A549 (cell line): ENCODE results near the gene CNNM2. TPM values are rescaled to one million over a fixed set of nuclear protein-coding genes. Genes with fewer than 3 reads are reported as not detected.
"Not testable (repeated sequence)": the region's sequence is repeated elsewhere in the genome, so short reads cannot be mapped to it uniquely, and the experiment has no call there.

Experiments
- ATAC-seq, 2 experiments: fragments of 200-7000 bp in 1 of 2; fragments of >200 bp in 1 of 2; cut with Nextera tagmentation in 1 of 2; cut with Tn5 transposase in 1 of 2; 3 replicates each; pipeline versions ENCODE4 v1.8.0 to v1.9.1; 2018 to 2020; ENCODE audit warnings: mild to moderate bottlenecking in 1 of 2, moderate library complexity in 1 of 2
- CTCF ChIA-PET: fragments of 300-600 bp; sonication (Branson Sonifier 250); formaldehyde crosslinking; extraction: SDS; loops from one replicate; lab custom pipeline; 2021; ENCODE audit warnings: antibody characterized with exemption, inconsistent platforms; lab: Yijun Ruan, JAX
- POLR2A ChIA-PET: fragments of 350-600 bp; formaldehyde crosslinking; extraction: SDS; loops from one replicate; lab custom pipeline; 2021; ENCODE audit warnings: antibody characterized with exemption, inconsistent platforms; lab: Yijun Ruan, JAX
- DNase-seq, 2 experiments: peaks; one replicate each; pipeline versions ENCODE4 v3.0.0 to v3.0.0-alpha.2; 2011 to 2016; ENCODE audit warnings: low read depth in 1 of 2, low spot score in 1 of 2
- FAIRE-seq: peaks from 2 replicates; lab custom pipeline; 2011; peaks lifted over from hg19 to GRCh38; lab: Jason Lieb, UNC
- H3K27ac ChIP-seq, 2 experiments: fragments of >200 bp; sonication (Bioruptor Twin); formaldehyde crosslinking; 3 replicates each; pipeline ENCODE4 v1.5.1; 2016 to 2017
- H3K4me1 ChIP-seq: fragments of >200 bp; sonication (Bioruptor Twin); formaldehyde crosslinking; 3 replicates; pipeline ENCODE4 v1.6.1; 2016
- H3K4me2 ChIP-seq: fragments of >200 bp; sonication (Bioruptor Twin); formaldehyde crosslinking; 3 replicates; pipeline ENCODE4 v1.6.1; 2016
- H3K4me3 ChIP-seq: fragments of >200 bp; sonication (Bioruptor Twin); formaldehyde crosslinking; 3 replicates; pipeline ENCODE4 v1.5.1; 2016
- H3K9me3 ChIP-seq: fragments of >200 bp; sonication (Bioruptor Twin); formaldehyde crosslinking; 3 replicates; pipeline ENCODE4 v1.6.1; 2016
- CBX8 ChIP-seq: fragments of 200-600 bp; sonication (generic); IDR thresholded peaks from 2 replicates; pipeline ENCODE4 v1.6.1; 2016
- EHMT2 ChIP-seq: fragments of 200-600 bp; sonication (generic); IDR thresholded peaks from 2 replicates; pipeline ENCODE4 v1.6.1; 2016; ENCODE audit warnings: antibody characterized with exemption, low read depth, mild to moderate bottlenecking, moderate library complexity
- FOSL2 ChIP-seq, 2 experiments: fragments of 450-650 bp in 1 of 2; fragments of >200 bp in 1 of 2; sonication (Bioruptor Twin) in 1 of 2; formaldehyde crosslinking; IDR thresholded peaks; 2 replicates each; pipeline versions ENCODE4 v1.5.0 to v1.6.1; 2016 to 2020; ENCODE audit warnings: mild to moderate bottlenecking in 1 of 2, moderate library complexity in 1 of 2
- GATA3 ChIP-seq: IDR thresholded peaks from 2 replicates; pipeline ENCODE4 v1.6.1; 2012; ENCODE audit warnings: borderline replicate concordance
- HEYL ChIP-seq: fragments of 250-450 bp; sonication (Bioruptor Pico); IDR thresholded peaks from 2 replicates; pipeline ENCODE4 v1.8.0; 2021; ENCODE audit warnings: mild to moderate bottlenecking, moderate library complexity
- HOXB13 ChIP-seq: fragments of 250-450 bp; sonication (Bioruptor Pico); IDR thresholded peaks from 2 replicates; pipeline ENCODE4 v1.5.0; 2020; ENCODE audit warnings: low read depth, mild to moderate bottlenecking, moderate library complexity
- HOXB5 ChIP-seq: fragments of 250-450 bp; sonication (Bioruptor Pico); IDR thresholded peaks from 2 replicates; pipeline ENCODE4 v1.5.0; 2020; ENCODE audit warnings: mild to moderate bottlenecking, moderate library complexity
- KDM1A ChIP-seq: fragments of 200-600 bp; sonication (generic); IDR thresholded peaks from 2 replicates; pipeline ENCODE4 v1.6.1; 2016; ENCODE audit warnings: low read depth, mild to moderate bottlenecking
- MAFK ChIP-seq: fragments of 450-650 bp; IDR thresholded peaks from 2 replicates; pipeline ENCODE4 v1.6.1; 2014; ENCODE audit not compliant: partially characterized antibody
- MAZ ChIP-seq: fragments of 150-350 bp; IDR thresholded peaks from 2 replicates; pipeline ENCODE4 v1.6.1; 2014; ENCODE audit warnings: antibody characterized with exemption, low read depth, low read length, borderline replicate concordance
- NFE2L2 ChIP-seq: fragments of 150-350 bp; conservative IDR thresholded peaks from 2 replicates; pipeline ENCODE4 v1.6.1; 2014; ENCODE audit warnings: low read length
- PHF8 ChIP-seq: fragments of 200-600 bp; sonication (generic); IDR thresholded peaks from 2 replicates; pipeline ENCODE4 v1.6.1; 2016; ENCODE audit warnings: low read depth, mild to moderate bottlenecking, antibody characterized with exemption, moderate library complexity, borderline replicate concordance
- RARB ChIP-seq: fragments of 250-450 bp; sonication (Bioruptor Pico); IDR thresholded peaks from 2 replicates; pipeline ENCODE4 v1.8.0; 2021; ENCODE audit warnings: mild to moderate bottlenecking, moderate library complexity
- RFX5 ChIP-seq: fragments of 450-650 bp; IDR thresholded peaks from 2 replicates; pipeline ENCODE4 v1.7.1; 2014; ENCODE audit warnings: antibody characterized with exemption, mild to moderate bottlenecking, moderate library complexity
- SREBF2 ChIP-seq: fragments of 450-650 bp; IDR thresholded peaks from 2 replicates; pipeline ENCODE4 v1.6.1; 2014; ENCODE audit warnings: mild to moderate bottlenecking, moderate library complexity
- ZFP36 ChIP-seq: fragments of 450-650 bp; IDR thresholded peaks from 2 replicates; pipeline ENCODE4 v1.6.1; 2014; ENCODE audit warnings: borderline replicate concordance; ENCODE audit not compliant: partially characterized antibody
- ZNF302 ChIP-seq: fragments of 250-450 bp; sonication (Bioruptor Pico); IDR thresholded peaks from 2 replicates; pipeline ENCODE4 v1.9.0; 2021; ENCODE audit warnings: inconsistent platforms, mild to moderate bottlenecking, moderate library complexity
- ZSCAN20 ChIP-seq: fragments of 250-450 bp; sonication (Bioruptor Pico); IDR thresholded peaks from 2 replicates; pipeline ENCODE4 v1.8.0; 2022; ENCODE audit warnings: mild to moderate bottlenecking, moderate library complexity
- WGBS: methylation state at CpG from one replicate; pipeline ENCODE4 v1.1.6; 2017; ENCODE audit errors: missing lambda C conversion rate; 5-methylcytosine and 5-hydroxymethylcytosine counted together
- polyA plus RNA-seq, 4 experiments: library from polyadenylated mRNA; depleted of rRNA in 3 of 4; stranded (reverse); fragments of >200 nt; fragmentation: RNase III in 1 of 4; extraction: RNeasy Plus Mini Kit Qiagen cat#74134 plus additional on column Dnase treatment in 1 of 4; gene quantifications; 2 replicates in 3 of 4; 3 replicates in 1 of 4; pipeline ENCODE4 v1.2.3, GENCODE V29; 2011 to 2017
- TF ChIP-seq, protein P1 (sequence below): fragments of 450-650 bp; IDR thresholded peaks from 2 replicates; pipeline ENCODE4 v1.6.1; 2014; ENCODE audit warnings: antibody characterized with exemption
- TF ChIP-seq, protein P2 (sequence below): fragments of >200 bp; sonication (Bioruptor Twin); formaldehyde crosslinking; IDR thresholded peaks from 3 replicates; pipeline ENCODE4 v1.6.1; 2016
- TF ChIP-seq, protein P3 (sequence below): fragments of 200-600 bp; sonication (generic); IDR thresholded peaks from 2 replicates; pipeline ENCODE4 v1.6.1; 2016; ENCODE audit warnings: antibody characterized with exemption, mild to moderate bottlenecking, moderate library complexity

The CNNM2 gene
- polyA plus RNA-seq, 2 of the 4 experiments (the other 2 are of a cell fraction): 6.4 to 6.9 TPM

DNA sequence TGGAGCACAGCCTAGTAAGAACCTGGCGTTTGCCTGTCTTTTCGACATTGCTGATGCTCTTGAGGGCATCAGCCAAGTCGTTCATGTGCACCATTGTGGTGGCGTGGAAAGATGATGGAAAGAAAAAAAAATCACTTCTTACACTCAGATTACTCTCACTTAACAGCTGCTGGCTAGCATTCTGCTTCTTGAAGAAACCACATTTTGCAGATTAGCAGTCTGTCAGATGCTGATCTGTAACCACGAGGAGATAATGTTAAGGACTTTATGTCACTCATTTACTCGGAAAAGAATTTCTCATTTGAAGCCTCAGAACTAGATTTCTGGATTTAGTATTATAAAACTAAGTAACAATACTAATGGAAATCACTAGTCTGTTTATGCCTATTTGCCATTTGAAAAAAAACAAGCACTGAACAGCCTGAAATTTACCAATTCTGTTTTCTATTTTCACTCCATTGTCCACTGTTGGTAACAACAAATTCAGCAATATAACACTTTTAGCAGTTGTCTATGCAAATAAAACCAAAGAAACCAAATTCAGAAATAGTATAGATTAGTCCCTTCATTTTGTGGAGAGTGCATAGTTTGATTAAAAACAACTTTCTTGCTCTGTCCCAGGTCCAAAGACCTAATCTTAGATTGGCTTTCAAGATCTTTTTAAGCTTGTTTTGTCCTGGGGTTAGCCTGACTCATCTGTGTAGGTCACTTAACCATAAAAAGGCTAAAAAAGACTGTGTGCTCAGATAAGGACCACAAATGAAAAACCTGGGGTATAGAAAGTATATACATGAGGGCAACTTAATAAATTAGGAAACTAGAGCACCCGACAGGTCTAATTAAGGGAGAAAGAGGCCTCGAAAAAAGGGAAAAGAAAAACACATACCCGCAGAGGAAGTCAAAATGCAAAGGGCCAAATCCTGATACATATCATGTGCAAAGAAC, 207.5 kb downstream of the CNNM2 start:
- DNase-seq (no peak), FAIRE-seq (no peak), ATAC-seq (no peak)
- ChIA-PET POLR2A (no interaction called here), CTCF (interaction anchor here (0.6 to 4.2 kb wide), 4 partner anchors 9 to 119 kb away, joined by 3 to 12 read pairs (median 4); no protein-coding TSS in a partner anchor)
- no peaks in the 10 kb centered on the region for H3K9me3 ChIP-seq
- TF ChIP-seq, protein P1, sequence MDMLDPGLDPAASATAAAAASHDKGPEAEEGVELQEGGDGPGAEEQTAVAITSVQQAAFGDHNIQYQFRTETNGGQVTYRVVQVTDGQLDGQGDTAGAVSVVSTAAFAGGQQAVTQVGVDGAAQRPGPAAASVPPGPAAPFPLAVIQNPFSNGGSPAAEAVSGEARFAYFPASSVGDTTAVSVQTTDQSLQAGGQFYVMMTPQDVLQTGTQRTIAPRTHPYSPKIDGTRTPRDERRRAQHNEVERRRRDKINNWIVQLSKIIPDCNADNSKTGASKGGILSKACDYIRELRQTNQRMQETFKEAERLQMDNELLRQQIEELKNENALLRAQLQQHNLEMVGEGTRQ: no peak
- TF ChIP-seq FOSL2 (IDR thresholded peaks at IDR 0.05) (no peak), FOSL2 (CRISPR knock-in tag; IDR thresholded peaks at IDR 0.05) (no peak), HEYL (CRISPR knock-in tag) (no peak), GATA3 (no peak)
- no peak overlapping the region for H3K27ac ChIP-seq
- H3K4me1 ChIP-seq: peaks cover 57% of the 10 kb centered on the region
- 87% methylated on average over 9 of the region's 9 CpGs for WGBS
- H3K4me3 ChIP-seq: no peak overlapping the region
- H3K4me2 ChIP-seq: peak overlapping the region; percentile 58; the same call in 1 of the 3 replicates

GRCh38 chr10:103127241-103127640, 209.1 kb downstream of the CNNM2 start:
- ATAC-seq: no peak
- DNase-seq: no peak
- 95% methylated on average over 1 of the region's 1 CpG for WGBS
- FAIRE-seq: no peak
- no peak for TF ChIP-seq HOXB13 (CRISPR knock-in tag)
- no peak for TF ChIP-seq PHF8
- TF ChIP-seq ZFP36: no peak
- Histone ChIP-seq H3K9me3 (no peaks in the 10 kb centered on the region), H3K4me2 (no peak overlapping the region), H3K4me3 (no peak overlapping the region), H3K4me1 (peaks cover 46% of the 10 kb centered on the region), H3K27ac (no peak overlapping the region)
- ChIA-PET POLR2A (no interaction called here), CTCF (interaction anchor here (0.7 to 1.3 kb wide), 4 partner anchors 9 to 210 kb away, joined by 3 read pairs; no protein-coding TSS in a partner anchor)

DNA sequence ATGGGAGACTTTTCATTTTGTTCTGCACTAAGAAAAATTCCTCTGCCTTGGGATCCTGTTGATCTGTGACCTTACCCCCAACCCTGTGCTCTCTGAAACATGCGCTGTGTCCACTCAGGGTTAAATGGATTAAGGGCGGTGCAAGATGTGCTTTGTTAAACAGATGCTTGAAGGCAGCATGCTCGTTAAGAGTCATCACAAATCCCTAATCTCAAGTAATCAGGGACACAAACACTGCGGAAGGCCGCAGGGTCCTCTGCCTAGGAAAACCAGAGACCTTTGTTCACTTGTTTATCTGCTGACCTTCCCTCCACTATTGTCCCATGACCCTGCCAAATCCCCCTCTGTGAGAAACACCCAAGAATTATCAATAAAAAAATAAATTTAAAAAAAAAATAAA, 212.1 kb downstream of the CNNM2 start:
- H3K4me3 ChIP-seq, H3K27ac ChIP-seq, DNase-seq, POLR2A ChIA-PET, H3K4me2 ChIP-seq, FAIRE-seq, ATAC-seq, H3K9me3 ChIP-seq: not testable (repeated sequence)
- 65% methylated on average over 5 of the region's 5 CpGs for WGBS
- H3K4me1 ChIP-seq: peaks cover 24% of the 10 kb centered on the region; the same call in 2 of the 3 replicates
- CTCF ChIA-PET: interaction anchor here (3.5 kb wide), 1 partner anchor 114 kb away, joined by 14 read pairs; no protein-coding TSS in a partner anchor

DNA sequence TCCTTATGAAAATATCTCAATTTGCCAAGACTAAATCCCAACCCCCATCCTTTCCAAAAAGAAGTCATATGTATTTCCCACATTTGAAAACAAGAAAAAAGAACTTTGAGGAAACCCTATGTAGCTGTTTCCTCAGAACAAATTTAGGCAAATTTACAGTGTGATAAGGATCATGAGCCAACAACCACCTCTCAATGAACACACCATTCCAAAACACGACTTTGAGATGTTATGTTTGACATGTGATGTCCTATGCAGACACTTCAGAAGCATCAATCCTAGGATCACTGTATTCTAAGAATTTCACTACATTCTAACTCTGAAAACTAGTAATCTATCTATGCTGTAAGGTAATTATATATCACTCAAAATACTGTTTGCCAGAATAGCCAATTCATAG, 212.8 kb downstream of the CNNM2 start:
- CTCF ChIA-PET: interaction anchor here (0.8 to 3.5 kb wide), 2 partner anchors 9 to 113 kb away, joined by 3 to 14 read pairs; no protein-coding TSS in a partner anchor
- TF ChIP-seq SREBF2 (no peak), NFE2L2 (no peak), ZNF302 (CRISPR knock-in tag) (no peak), HOXB5 (CRISPR knock-in tag) (no peak), RARB (CRISPR knock-in tag) (no peak), KDM1A (no peak), ZSCAN20 (no peak), MAZ (no peak), EHMT2 (no peak), RFX5 (no peak), CBX8 (no peak), FOSL2 (IDR thresholded peaks at IDR 0.05) (no peak), FOSL2 (CRISPR knock-in tag; IDR thresholded peaks at IDR 0.05) (no peak), GATA3 (no peak), MAFK (no peak)
- TF ChIP-seq, protein P2, sequence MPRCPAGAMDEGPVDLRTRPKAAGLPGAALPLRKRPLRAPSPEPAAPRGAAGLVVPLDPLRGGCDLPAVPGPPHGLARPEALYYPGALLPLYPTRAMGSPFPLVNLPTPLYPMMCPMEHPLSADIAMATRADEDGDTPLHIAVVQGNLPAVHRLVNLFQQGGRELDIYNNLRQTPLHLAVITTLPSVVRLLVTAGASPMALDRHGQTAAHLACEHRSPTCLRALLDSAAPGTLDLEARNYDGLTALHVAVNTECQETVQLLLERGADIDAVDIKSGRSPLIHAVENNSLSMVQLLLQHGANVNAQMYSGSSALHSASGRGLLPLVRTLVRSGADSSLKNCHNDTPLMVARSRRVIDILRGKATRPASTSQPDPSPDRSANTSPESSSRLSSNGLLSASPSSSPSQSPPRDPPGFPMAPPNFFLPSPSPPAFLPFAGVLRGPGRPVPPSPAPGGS: no peak
- TF ChIP-seq, protein P3, sequence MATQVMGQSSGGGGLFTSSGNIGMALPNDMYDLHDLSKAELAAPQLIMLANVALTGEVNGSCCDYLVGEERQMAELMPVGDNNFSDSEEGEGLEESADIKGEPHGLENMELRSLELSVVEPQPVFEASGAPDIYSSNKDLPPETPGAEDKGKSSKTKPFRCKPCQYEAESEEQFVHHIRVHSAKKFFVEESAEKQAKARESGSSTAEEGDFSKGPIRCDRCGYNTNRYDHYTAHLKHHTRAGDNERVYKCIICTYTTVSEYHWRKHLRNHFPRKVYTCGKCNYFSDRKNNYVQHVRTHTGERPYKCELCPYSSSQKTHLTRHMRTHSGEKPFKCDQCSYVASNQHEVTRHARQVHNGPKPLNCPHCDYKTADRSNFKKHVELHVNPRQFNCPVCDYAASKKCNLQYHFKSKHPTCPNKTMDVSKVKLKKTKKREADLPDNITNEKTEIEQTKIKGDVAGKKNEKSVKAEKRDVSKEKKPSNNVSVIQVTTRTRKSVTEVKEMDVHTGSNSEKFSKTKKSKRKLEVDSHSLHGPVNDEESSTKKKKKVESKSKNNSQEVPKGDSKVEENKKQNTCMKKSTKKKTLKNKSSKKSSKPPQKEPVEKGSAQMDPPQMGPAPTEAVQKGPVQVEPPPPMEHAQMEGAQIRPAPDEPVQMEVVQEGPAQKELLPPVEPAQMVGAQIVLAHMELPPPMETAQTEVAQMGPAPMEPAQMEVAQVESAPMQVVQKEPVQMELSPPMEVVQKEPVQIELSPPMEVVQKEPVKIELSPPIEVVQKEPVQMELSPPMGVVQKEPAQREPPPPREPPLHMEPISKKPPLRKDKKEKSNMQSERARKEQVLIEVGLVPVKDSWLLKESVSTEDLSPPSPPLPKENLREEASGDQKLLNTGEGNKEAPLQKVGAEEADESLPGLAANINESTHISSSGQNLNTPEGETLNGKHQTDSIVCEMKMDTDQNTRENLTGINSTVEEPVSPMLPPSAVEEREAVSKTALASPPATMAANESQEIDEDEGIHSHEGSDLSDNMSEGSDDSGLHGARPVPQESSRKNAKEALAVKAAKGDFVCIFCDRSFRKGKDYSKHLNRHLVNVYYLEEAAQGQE: no peak

More for the DNA sequence above, 212.8 kb downstream of the CNNM2 start:
- FAIRE-seq: no peak
- POLR2A ChIA-PET: no interaction called here
- ATAC-seq: no peak; a peak in 1 of 6 replicates
- peaks cover 18% of the 10 kb centered on the region; the same call in 2 of the 3 replicates for H3K4me1 ChIP-seq
- no peak overlapping the region for H3K4me3 ChIP-seq
- 67% methylated on average over 1 of the region's 1 CpG for WGBS
- H3K9me3 ChIP-seq: peaks cover 6% of the 10 kb centered on the region; the same call in 1 of the 3 replicates
- H3K4me2 ChIP-seq: no peak overlapping the region
- H3K27ac ChIP-seq: 0 out of 6 replicates have a peak overlapping the region, but pooled peaks of 1 of the 2 experiments have one; percentile 2
- no peak for DNase-seq
